ENCODE results near the gene UCN.
A peak's percentile ranks its signal among the peaks of the same experiment; 100 is the strongest.

GRCh38 chr2:27313882-27314645 is 5.8 kb upstream of the UCN start:
- TF ChIP-seq CTCF (IDR thresholded peaks at IDR 0.05 in 4 of 5, conservative IDR thresholded peaks at IDR 0.05 in 1 of 5) (no peak), POLR2A (IDR thresholded peaks at IDR 0.05) (peak in 1 of 2 donors; percentile 31)

All from gastrocnemius medialis (tissue), 4 donors.